ENCODE measurements around the gene TOMM22.

The TOMM22 gene

DNA sequence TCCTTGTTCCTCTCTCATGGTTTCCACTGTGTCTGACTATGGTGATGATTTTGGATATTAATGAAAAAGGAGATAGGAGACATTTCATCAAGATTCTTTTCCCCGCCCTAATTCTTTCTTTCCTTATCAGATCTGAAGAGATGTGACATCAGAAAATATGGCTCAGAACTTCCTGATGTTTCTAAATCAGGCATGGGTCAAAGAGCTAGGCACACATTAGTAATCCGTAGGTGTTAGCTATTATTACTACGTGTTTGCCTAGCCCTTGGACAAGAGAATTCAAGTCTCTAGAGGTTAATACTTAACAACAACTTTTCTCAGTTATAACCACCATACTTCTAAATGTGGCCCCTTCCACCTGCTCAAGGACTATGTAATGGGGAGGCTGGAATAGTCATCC lies 13.2 kb downstream of the TOMM22 start:
- in situ Hi-C loops (cut with HindIII; ENCODE audit: low sequenced_read_pairs) = no loop called here

DNA sequence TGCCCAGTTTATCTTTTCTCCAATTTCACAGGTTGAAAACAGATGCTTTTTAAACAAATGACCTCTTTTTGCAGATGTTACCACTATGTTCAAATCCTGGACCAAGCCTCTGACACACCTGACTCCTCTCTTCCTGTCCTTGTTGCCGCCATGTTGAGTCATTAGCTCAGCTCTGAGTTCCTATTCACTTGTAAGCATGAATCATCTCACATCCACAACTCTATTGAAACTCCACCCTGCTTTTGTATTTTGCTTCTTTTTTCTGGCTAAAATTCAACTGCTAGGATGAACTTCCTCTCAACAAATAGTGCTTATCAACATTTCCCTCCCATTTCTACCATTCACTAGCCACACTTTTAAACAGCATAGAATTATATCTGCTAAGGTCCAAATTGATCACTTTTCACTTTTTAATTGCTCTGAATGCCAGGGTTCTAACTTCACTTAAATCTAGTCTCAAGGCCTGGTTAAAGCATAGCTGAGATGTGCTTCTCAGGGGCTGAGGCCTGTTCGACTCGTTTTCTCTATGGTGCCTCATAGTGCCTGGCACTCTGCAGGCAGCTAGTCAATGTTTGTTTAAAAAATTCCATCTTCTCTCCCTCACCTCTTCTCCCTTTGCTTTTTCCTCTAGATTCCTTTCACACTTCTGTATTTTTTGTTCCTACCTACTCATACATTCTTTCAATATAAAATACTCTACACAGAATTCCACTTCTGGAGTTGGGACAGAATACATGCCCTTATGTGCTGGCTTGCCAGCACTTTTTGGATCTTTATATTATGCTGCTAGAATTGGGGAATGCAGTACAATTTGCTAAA lies 15.1 kb downstream of the TOMM22 start:
- in situ Hi-C loops (cut with HindIII; ENCODE audit: low sequenced_read_pairs) = no loop called here

DNA sequence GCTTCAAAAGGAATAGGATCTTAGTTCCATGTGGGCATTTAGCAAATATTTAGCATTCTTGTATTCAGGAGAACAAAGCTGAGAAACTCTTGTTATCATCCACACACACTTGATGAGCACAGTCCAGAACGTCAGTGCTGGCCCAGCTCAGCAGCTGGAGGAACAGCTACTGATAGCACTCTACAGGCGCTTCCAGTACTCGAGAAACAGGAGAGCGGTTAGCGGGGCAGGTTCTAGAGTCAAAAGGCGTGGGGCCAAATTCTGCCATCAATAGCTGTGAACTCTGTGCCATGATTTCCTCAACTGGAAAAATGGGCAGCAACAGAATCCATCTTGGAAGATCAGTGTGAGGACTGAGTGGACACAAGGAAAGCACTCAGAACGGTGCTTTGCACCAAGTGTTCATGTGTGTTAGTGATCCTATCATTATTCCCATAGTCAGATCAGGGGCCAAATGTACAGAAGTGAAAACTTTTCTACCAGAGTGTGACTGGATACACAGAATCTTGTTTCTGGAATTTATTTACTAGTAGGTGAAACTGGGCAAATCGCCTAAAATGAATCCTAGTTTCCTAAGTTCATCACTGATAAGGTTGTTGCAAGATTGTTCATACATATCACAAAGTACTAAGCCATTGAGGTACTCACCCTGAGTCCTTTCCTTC lies 15.8 kb downstream of the TOMM22 start:
- in situ Hi-C loops (cut with HindIII; ENCODE audit: low sequenced_read_pairs) = no loop called here

DNA sequence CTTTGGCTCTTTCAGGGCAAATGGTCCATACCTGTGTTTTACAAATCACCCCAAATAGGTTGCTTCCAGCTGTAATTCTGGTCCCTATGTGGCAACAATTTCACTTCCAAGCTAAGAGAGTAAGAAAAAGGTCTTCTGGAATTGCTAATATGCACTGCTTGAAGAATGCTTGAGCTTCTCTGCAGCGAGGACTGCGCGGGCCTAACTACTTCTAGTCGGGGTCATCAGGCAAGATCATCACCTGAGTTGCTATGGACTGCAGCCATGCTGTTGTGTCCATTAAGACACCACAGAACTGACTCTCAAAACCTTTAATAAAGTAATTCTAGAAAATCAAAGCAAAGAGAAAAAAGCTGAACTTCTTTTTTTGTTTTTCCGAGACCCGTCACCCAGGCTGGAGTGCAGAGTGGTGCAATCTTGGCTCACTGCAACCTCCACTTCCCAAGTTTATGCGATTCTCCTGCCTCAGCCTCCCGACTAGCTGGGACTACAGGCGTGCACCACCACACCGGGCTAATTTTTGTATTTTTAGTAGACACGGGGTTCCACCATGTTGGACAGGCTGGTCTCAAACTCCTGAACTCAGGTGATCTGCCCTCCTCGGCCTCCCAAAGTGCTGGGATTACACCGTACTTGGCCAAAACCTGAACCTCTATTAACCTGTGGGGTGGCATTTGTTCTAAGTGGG lies 16.8 kb downstream of the TOMM22 start:
- in situ Hi-C loops (cut with HindIII; ENCODE audit: low sequenced_read_pairs) = no loop called here

DNA sequence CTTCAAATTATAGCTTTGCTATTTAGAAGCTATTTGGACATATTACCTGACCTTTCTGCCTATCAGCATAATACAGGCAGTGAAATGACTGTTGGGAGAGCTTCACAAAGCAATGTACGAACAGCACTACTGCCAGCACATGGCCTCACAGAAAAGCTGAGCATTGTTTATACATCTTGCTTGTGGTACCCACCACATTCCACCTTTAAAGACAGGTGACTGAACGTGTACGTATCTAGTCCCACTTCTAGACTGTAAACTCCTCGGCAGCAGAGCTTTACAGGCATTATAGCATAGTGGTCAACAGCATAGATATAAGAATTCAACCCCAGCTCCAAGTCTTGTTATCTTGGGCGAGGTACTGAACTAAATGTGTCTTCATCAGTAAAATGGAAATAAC lies 17.4 kb downstream of the TOMM22 start:
- in situ Hi-C loops (cut with HindIII; ENCODE audit: low sequenced_read_pairs) = no loop called here

DNA sequence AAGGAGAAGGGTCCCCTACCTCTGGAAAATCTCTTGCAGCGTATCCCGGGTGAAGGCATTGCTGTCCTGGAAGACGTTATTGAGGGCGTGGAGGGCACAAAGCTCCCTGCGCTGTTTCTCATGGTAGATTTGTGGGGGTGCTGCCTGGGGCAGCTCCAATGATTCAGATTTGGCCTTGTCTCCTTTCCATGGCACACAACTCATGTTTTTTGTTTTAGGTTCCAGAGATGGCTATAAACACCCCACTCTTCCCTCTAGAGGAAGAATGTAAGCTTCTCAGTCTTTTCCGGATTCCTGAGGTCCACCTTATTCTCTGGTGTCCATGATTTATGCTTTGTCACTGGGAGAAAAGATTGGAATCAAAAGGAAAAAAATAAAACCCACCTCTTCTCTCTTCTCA lies 18.0 kb downstream of the TOMM22 start:
- in situ Hi-C loops (cut with HindIII; ENCODE audit: low sequenced_read_pairs) = no loop called here

DNA sequence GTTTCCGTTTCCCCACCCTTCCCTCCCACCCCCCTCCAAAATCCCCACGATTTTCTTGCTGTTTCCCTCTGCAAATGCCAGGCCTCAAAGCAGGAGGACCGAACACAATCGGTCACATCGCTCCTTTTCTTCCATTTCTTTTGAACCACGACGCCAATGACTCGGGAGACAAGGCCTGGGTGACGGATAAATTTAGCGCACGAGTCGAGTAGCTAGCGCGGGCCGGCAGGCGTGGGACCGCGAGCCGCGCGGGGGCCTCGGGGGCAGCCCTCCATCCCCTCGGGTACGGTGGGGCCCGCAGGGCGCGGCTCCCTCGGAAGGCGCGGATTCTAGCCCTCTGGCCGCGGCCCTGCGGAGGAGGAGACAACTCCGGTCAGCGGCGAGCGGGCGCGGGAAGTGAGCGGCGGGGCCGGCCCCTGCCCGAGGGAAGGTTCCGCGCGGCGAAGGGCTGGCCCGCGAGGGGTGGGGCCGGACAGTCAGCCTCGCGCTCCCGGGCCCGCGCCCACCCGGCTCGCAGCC lies 18.6 kb downstream of the TOMM22 start:
- in situ Hi-C loops (cut with HindIII; ENCODE audit: low sequenced_read_pairs) = no loop called here

DNA sequence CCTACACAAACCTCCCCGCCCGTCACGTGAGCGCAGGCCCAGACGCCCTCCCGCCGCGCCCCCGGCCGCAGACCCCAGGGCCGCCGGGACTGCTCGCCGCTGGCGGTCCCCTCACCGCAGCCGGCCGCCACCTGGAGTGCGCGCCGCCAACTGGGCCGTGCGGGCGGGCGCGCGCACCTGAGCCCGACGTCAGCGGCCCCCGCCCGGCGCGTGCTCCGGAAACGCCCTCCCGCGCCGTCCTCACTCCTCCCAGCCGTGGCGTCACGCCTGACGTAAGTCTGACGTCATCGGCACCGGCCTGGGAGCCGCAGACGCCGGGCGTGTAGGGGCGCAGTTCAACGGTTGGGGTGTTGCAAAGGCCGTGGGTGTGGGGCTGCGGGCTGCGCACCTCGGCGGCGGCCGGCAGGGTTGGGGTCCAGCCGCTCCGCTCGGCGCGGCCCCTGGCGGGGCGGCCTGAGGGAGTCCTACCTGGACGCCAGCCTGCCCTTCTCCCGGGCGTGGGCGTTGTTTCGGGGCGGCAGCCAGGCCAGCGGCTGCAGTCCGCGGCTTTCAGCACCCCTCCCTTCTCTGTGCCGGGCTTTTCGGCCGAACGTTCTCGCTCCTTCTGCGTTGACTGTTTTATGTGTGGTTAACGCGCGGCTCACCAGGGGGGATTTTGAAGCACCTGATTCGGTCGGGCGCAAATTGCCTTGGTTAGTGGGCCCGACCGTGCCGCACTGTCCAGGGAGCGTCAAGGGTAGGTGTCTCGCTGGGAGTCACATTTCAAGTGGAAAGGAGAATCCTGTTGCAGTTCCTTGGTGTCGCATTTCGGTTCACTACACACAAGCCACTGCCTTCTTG lies 19.3 kb downstream of the TOMM22 start, which contains the start of gene JOSD1:
Gene JOSD1, minus strand, starts transcription at position 155 of the 840 bp plus-strand sequence. CDS start 956 bp downstream, outside the sequence.
- in situ Hi-C loops (cut with HindIII; ENCODE audit: low sequenced_read_pairs) = no loop called here

DNA sequence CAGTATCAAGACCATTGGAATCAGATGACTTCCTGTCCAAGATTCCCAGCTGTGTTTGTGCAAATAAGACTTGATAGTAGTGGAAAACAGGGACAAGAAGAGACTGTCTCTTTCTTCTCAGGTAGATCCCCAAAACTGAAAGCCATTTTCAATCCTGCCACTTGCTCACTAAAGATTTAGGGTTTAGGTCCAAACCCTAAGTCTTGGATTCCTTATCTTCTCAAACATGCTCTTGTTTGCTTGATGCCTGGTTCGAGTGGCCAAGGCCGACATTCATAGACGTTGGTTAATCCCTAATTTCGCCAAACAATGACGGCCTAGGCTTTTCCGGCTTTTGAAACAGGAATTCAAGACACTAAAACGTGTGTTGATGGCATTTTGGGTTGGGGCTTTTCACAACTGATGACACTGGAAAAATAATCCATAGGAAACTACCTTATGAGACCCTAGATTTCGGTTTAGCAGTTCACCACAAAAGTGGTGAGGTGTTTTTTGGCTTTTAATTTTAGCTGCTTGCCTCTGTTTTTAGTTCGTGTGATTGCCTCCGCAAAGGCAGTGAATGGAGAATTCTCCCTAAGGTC lies 23.0 kb downstream of the TOMM22 start:
- in situ Hi-C loops (cut with HindIII; ENCODE audit: low sequenced_read_pairs) = no loop called here

DNA sequence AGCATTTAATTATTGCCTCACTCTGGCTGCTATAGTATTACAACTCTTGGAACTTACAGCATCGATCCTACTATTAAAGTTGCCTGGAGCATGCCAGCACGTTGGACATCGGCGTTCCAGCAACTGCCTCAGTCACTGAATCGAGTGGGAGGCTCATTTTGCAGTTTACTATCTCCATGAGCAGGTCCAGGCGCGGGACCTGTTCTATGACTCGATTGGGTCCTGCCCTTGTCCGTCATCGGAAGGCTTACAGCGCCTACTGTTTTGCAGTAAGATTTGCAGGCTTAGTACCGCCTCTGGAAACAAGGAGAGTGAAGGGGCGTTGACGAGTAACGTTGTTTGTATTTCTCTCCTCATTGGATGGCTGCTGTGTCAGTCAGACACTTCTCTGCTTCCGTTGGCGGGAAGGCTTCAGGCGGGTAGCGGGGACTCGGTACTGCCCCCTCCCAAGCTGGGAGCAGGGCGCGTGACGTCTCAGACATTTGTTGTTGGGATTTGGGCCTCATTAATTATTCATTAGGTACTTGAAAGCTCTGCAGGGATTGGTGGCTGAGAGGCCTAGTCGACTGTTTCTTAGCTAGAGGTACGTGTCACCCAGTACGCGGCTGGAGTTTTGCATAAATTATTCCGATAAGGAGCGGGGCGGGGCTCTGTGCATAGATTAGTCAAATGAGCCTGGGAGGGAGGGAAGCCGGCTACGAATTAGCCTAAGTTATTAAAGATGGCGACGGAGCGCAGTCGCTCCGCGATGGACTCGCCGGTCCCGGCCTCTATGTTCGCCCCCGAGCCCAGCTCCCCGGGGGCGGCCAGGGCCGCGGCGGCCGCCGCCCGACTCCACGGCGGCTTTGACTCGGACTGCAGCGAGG lies 23.7 kb downstream of the TOMM22 start, which contains the start of gene GTPBP1:
Gene GTPBP1, plus strand, starts transcription at position 710 of the 866 bp plus-strand sequence. Its CDS starts 12 bp downstream, at position 722.
- in situ Hi-C loops (cut with HindIII; ENCODE audit: low sequenced_read_pairs) = no loop called here

DNA sequence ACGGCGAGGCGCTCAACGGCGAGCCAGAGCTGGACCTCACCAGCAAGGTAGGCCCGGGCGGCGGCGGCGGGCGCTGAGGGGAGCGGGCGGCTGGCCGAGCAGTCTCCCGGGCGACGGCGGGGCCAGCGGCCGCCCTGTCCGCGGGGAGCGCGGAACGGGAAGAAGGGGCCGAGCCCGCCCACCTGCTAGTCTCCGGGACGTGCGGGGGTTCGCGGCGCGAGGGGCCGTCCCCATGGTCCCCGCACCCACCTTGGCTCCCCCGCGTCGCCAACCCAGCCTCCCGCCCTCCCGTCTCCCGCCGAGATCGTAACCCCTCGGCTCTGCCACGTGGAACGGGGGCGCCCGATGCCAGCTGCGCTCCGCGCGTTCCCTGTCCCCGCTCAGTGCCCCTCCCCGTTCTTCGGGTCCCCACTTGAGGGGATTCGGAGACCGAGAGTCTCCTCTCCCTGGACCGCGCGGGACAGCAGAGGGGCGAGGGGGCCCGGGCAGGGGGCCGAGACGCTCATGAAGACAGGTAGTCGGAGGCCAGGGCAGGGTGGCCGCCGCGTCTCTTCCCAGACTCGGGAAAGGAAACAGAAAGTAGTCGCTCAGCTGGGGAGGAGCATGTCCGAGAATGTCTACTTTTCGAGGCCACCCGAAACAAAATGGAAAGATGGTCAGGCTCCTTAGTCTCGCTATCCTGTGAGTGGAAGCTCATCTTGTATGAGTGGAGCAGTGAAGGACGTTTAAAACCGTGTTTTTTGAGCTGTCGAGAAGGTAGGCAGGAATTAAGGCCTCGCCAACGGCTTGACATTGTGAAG lies 24.5 kb downstream of the TOMM22 start:
- in situ Hi-C loops (cut with HindIII; ENCODE audit: low sequenced_read_pairs) = no loop called here

DNA sequence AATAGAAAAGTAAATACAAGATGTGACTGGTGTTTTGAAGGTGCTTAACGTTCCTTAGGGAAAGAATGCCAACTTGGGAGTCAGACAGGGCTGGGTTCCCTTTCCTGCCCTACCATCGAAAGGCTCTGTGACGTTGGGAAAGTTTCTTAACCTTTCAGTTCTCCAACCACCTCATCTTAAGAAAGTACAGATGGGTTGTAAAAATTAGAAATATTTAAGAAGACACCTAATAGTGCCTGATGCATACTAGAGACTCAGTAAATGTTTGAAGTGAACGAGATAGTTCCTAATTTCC lies 25.1 kb downstream of the TOMM22 start:
- in situ Hi-C loops (cut with HindIII; ENCODE audit: low sequenced_read_pairs) = no loop called here

DNA sequence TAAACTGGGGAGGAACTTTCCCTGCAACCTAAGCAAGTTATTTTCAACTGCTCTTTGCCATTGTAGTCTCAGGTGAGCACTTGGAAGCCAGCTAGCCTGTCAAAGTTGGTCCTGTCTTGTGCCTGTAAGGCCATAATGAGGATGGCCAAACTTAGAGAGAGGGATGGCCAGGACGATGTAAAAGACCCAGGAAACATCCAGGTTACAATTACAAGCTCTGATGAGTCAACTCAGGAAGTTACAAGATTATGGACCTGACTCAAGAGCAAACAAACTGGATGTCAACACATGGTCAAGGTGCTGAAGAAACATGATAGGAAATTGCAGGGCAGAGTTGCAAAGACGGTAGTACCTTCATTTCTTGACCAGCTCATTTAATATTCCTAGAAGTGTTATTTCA lies 25.6 kb downstream of the TOMM22 start:
- in situ Hi-C loops (cut with HindIII; ENCODE audit: low sequenced_read_pairs) = no loop called here

DNA sequence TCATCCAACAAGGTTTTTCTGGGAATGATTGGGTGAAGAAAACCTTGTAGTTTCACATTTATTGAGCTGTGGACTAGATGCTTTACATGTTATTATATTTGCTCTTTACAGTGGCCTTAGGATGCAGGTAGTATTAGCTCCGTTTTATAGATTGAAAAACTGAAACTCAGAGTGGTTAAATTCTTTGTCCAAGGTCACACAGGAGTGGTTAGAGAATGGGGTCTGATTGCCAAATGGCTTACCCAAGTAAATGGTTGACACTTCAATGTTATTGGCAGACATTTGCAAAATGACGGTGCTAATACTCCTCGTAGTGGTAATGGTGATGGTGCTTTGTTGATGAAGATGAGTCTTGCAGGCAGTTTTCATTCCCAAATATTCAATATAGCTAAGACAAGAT lies 26.2 kb downstream of the TOMM22 start:
- in situ Hi-C loops (cut with HindIII; ENCODE audit: low sequenced_read_pairs) = no loop called here

DNA sequence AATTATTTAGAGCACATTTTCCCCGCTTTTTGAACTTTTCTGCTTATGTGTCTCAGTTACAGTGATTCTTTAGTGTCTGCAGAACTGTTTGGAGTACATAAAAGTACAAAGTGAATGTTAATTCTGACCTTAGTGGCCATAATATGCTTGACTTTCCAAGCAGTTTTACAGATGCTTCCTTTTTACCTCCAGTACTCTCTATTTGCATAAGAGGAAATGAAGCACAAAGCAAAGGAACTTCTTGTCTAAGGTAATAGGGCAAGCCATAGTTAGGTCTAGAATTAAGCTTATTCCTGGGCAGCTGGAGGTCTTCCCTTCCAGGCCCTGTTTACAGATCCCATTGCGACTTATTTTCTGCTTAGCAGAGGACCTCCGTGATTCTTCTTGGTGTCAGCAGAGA lies 27.5 kb downstream of the TOMM22 start:
- in situ Hi-C loops (cut with HindIII; ENCODE audit: low sequenced_read_pairs) = no loop called here

DNA sequence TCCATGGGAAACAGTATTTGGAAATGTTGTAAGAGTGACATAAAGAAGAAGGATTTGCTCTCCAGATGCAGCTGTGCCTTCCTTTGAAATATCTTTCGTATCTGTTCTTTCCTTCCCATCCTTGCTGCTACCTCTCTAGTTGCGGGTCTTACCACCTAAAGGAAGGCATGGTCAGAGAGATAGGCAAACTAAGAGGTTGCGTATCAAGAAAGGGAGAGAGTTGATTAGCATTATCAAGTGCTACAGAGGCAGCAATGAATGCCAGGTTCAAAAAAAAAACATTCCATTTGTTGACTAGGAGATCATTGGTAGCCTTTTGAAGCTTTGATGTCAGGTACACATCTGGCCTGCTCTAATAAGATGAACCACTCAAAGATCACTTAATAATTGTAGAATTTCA lies 28.6 kb downstream of the TOMM22 start:
- in situ Hi-C loops (cut with HindIII; ENCODE audit: low sequenced_read_pairs) = no loop called here

DNA sequence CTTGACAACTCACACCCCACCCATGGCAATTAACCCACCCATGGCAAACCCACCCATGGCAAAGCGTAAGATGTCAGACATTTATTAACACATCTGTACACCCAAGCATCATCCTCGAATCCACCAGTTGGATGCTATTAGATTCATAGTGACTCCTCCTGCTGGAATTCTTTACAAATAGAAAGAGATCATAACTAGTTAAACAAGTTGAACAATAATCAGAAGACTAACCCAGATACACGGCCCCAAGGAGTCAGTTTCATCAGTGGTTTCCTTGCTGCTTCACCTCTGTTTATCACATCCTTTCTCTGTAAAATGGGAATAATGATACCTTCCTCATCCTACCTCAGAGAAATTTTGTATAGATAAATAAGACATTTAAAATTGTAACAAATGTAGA lies 29.1 kb downstream of the TOMM22 start:
- in situ Hi-C loops (cut with HindIII; ENCODE audit: low sequenced_read_pairs) = no loop called here

DNA sequence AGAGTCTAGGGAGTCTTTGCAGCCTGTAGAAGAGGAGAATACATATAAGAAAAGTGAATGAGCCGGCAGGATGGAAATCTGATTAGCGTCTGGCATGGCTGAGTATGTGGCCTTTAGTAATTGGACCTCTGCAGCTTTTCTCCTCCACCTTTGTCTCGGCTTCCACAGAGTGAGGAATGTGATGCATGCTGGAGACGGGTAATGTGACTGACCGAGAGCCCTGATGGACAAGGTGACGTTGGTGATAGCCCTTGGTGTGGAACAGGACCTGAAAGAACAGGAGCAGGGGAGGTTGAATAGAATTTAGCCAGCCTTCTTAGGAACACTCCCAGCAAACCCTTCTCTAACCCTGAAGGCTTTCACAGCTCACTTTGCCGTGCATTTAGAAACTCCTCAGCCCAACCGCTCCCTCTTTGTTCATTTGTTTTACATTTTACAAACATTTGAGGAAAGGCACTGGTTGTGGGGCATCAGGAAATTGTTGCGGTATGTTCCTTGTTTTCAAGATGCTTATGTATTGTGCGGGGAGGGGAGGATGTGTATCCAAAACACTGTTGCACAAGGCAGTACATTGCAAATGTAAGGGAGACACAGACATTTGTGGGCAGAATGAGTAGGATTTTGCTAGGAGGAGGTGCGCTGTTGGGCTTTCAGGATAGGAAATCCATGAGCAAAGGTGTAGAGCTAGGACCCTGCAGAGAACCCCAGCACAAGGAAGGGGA lies 30.9 kb downstream of the TOMM22 start:
- in situ Hi-C loops (cut with HindIII; ENCODE audit: low sequenced_read_pairs) = no loop called here
